Fibroblast of peridontal ligament (primary cell): Measurements from ENCODE around the gene CEP250.
A peak's percentile ranks its signal among the peaks of the same experiment; 100 is the strongest.
"Not testable (repeated sequence)": the region's sequence is repeated elsewhere in the genome, so short reads cannot be mapped to it uniquely, and the experiment has no call there.

Experiments
- DNase-seq: peaks from one replicate; pipeline ENCODE4 v3.0.0-alpha.2; 2010; ENCODE audit errors: extremely low read depth

Gene CEP250

GRCh38 chr20:35451295-35451694 is 4.1 kb upstream of the CEP250 start:
- DNase-seq, result no peak

GRCh38 chr20:35453647-35454046 is 1.8 kb upstream of the CEP250 start:
- no peak for DNase-seq

- DNase-seq, result not testable (repeated sequence)
Observed at GRCh38 chr20:35456700-35457099, 1.3 kb downstream of the CEP250 start.

- DNase-seq, result not testable (repeated sequence)
Observed at GRCh38 chr20:35457539-35457938, 2.1 kb downstream of the CEP250 start.

GRCh38 chr20:35458388-35458787 is 3.0 kb downstream of the CEP250 start:
- DNase-seq, result no peak

GRCh38 chr20:35461620-35462019 is 6.2 kb downstream of the CEP250 start:
- DNase-seq, result no peak

GRCh38 chr20:35462351-35462750 is 7.0 kb downstream of the CEP250 start:
- no peak for DNase-seq

GRCh38 chr20:35463455-35464300 is 8.3 kb downstream of the CEP250 start:
- DNase-seq, result peak; percentile 79

GRCh38 chr20:35465976-35466375 is 10.6 kb downstream of the CEP250 start:
- no peak for DNase-seq

GRCh38 chr20:35466856-35467255 is 11.5 kb downstream of the CEP250 start:
- DNase-seq, result no peak

GRCh38 chr20:35467339-35468224 is 12.2 kb downstream of the CEP250 start:
- DNase-seq, result peak; percentile 23

GRCh38 chr20:35468671-35469334 is 13.4 kb downstream of the CEP250 start:
- DNase-seq, result no peak

- DNase-seq, result no peak
Observed at GRCh38 chr20:35472209-35472608, 16.8 kb downstream of the CEP250 start.

GRCh38 chr20:35473684-35474083 is 18.3 kb downstream of the CEP250 start:
- DNase-seq, result no peak

- DNase-seq, result no peak
Observed at GRCh38 chr20:35474303-35474871, 19.0 kb downstream of the CEP250 start.

GRCh38 chr20:35476288-35476687 is 20.9 kb downstream of the CEP250 start:
- no peak for DNase-seq

GRCh38 chr20:35478804-35479472 is 23.5 kb downstream of the CEP250 start:
- DNase-seq, result no peak

GRCh38 chr20:35479798-35480197 is 24.4 kb downstream of the CEP250 start:
- no peak for DNase-seq

GRCh38 chr20:35487479-35487878 is 32.1 kb downstream of the CEP250 start:
- DNase-seq, result no peak

GRCh38 chr20:35489717-35490116 is 34.3 kb downstream of the CEP250 start:
- no peak for DNase-seq

- DNase-seq, result no peak
Observed at GRCh38 chr20:35490736-35491181, 35.4 kb downstream of the CEP250 start.
